Esophagus squamous epithelium (tissue), 5 donors: Measurements from ENCODE around the gene CFAP97. TPM values are rescaled to one million over a fixed set of nuclear protein-coding genes. Genes with fewer than 3 reads are reported as not detected.
A peak's percentile ranks its signal among the peaks of the same experiment; 100 is the strongest.

ENCODE experiments used
- DNase-seq: peaks from one replicate; lab custom pipeline; 2025; lab: John Stamatoyannopoulos, UW
- H3K27ac ChIP-seq, 4 donors: fragments of 200-600 bp; sonication (generic); one replicate each; pipeline ENCODE4 v1.5.1; 2016 to 2019; ENCODE audit warnings: mild to moderate bottlenecking in 1 of 4
- H3K27me3 ChIP-seq, 4 donors: fragments of 200-600 bp; sonication (generic); 1 replicate in 3 of 4; 2 replicates in 1 of 4; pipeline versions ENCODE4 v1.5.1 to v1.6.0; 2017 to 2021; ENCODE audit warnings: antibody characterized with exemption in 1 of 4
- H3K36me3 ChIP-seq, 3 donors: fragments of 200-600 bp; sonication (generic); one replicate each; pipeline ENCODE4 v1.5.1; 2016 to 2019
- H3K4me1 ChIP-seq, 3 donors: fragments of 200-600 bp; sonication (generic); one replicate each; pipeline ENCODE4 v1.5.1; 2017 to 2019
- H3K4me3 ChIP-seq, 4 donors: fragments of 200-600 bp; sonication (generic); 1 replicate in 3 of 4; 2 replicates in 1 of 4; pipeline ENCODE4 v1.5.1; 2016 to 2019; ENCODE audit warnings: mild to moderate bottlenecking in 2 of 4, moderate library complexity in 1 of 4
- H3K9me3 ChIP-seq, 3 donors: fragments of 200-600 bp; sonication (generic); one replicate each; pipeline ENCODE4 v1.5.1; 2016 to 2019
- CTCF ChIP-seq, 6 experiments: fragments of 450-650 bp in 4 of 6; fragments of 200-600 bp in 2 of 6; sonication (generic) in 2 of 6; IDR thresholded peaks; one replicate each; pipeline ENCODE4 v1.5.1; 2016 to 2019; ENCODE audit warnings: antibody characterized with exemption in 6 of 6, mild to moderate bottlenecking in 4 of 6, moderate library complexity in 4 of 6
- POLR2A ChIP-seq, 4 donors: fragments of 450-650 bp; IDR thresholded peaks; one replicate each; pipeline ENCODE4 v1.6.1; 2017; ENCODE audit warnings: antibody characterized with exemption in 4 of 4, mild to moderate bottlenecking in 4 of 4, moderate library complexity in 3 of 4
- intact Hi-C: fragments of 100-400 bp; cut with DNase I; formaldehyde crosslinking; loops from one replicate; pipeline ENCODE4 v1.15.0; 2022
- total RNA-seq, 4 donors: library from RNA; depleted of rRNA; stranded (reverse); fragments of >200 nt; gene quantifications; one replicate each; pipeline ENCODE4 v1.1.0, GENCODE V29; 2016
- donor health status: DM: yes; HTN: yes; CAD: no.

The CFAP97 gene
- total RNA-seq, 4 donors from 2014 or later, result 14.6 to 34.0 (median 20.0) TPM

DNA sequence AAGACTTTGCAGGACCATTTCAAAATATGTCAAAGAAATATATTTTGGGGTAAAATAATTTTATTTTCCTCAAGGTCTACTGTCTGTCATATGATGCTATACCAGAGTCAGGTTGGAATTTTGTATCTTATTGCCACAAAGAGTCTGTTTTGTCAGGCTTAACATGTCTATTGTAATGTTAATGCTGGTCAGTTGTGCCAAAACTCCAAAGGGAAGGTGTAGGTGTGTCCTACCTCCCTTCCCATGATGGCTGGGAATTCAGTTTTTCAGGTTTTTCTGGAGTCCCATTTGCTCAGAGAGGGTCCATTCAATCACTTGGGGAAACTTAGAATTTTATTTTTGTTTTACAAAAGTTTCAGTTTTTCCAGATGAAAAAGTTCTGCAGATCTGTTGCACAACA lies 94.1 kb downstream of the CFAP97 start:
- Histone ChIP-seq H3K27me3 (no peaks in the 10 kb centered on the region), H3K9me3 (no peaks in the 10 kb centered on the region), H3K4me3 (no peak overlapping the region), H3K36me3 (no peaks in the 10 kb centered on the region), H3K27ac (peak overlapping the region in 2 of 4 donors; percentile 18 to 30), H3K4me1 (peaks cover 8 to 41% (median 15%) of the 10 kb centered on the region in 3 donors)
- TF ChIP-seq POLR2A (IDR thresholded peaks at IDR 0.05) (no peak), CTCF (IDR thresholded peaks at IDR 0.05) (no peak)
- no peak for DNase-seq
- intact Hi-C loops, result no loop called here

Other genes with a start within 250 kb of the CFAP97 start
- gene HELT, start 185.5 kb downstream of the CFAP97 start, total RNA-seq, result not detected
- gene SLC25A4, start 60.7 kb downstream of the CFAP97 start, total RNA-seq, result 10 to 100 TPM; 12.4 to 24.0 (median 16.3) TPM
- 10 to 100 TPM in 1 of 4 donors, 1 to 10 TPM in 3; 5.5 to 18.9 (median 7.5) TPM for gene SNX25, start 5.6 kb upstream of the CFAP97 start, total RNA-seq
- under 1 TPM in 3 of 4 donors, not detected in 1; 0.08 to 0.57 (median 0.22) TPM for gene LRP2BP, start 191.9 kb upstream of the CFAP97 start, total RNA-seq
- gene ANKRD37, start 192.8 kb upstream of the CFAP97 start, total RNA-seq, result 10 to 100 TPM in 1 of 4 donors, 1 to 10 TPM in 3; 4.7 to 40.1 (median 6.4) TPM
- 10 to 100 TPM; 20.0 to 32.4 (median 23.3) TPM for gene UFSP2, start 222.0 kb upstream of the CFAP97 start, total RNA-seq